GM21528 (cell line): Measurements from ENCODE around the gene SMCO4.

Experiments
- ATAC-seq: cut with Tn5 transposase; IDR thresholded peaks from one replicate; pipeline ENCODE4 v1.9.1; 2021; ENCODE audit warnings: mild to moderate bottlenecking, moderate library complexity; ENCODE audit not compliant: unreplicated experiment, low FRiP score

Gene SMCO4

GRCh38 chr11:93563857-93564256 lies 20.7 kb upstream of the SMCO4 start:
- ATAC-seq: no peak

GRCh38 chr11:93560199-93560932 lies 17.2 kb upstream of the SMCO4 start:
- no peak for ATAC-seq

- no peak for ATAC-seq
Observed at GRCh38 chr11:93559681-93560080, 16.5 kb upstream of the SMCO4 start.

GRCh38 chr11:93552874-93553273 lies 9.7 kb upstream of the SMCO4 start:
- ATAC-seq: no peak

GRCh38 chr11:93549976-93550375 lies 6.8 kb upstream of the SMCO4 start:
- no peak for ATAC-seq

- ATAC-seq: no peak
Observed at GRCh38 chr11:93548679-93549319, 5.6 kb upstream of the SMCO4 start.

GRCh38 chr11:93547773-93548172 lies 4.6 kb upstream of the SMCO4 start:
- no peak for ATAC-seq

- ATAC-seq: no peak
Observed at GRCh38 chr11:93547028-93547427, 3.8 kb upstream of the SMCO4 start.

- no peak for ATAC-seq
Observed at GRCh38 chr11:93545566-93545965, 2.4 kb upstream of the SMCO4 start.

- peak; percentile 53 for ATAC-seq
Observed at GRCh38 chr11:93542811-93543229, 371 bp downstream of the SMCO4 start.

- ATAC-seq: peak; percentile 69
Observed at GRCh38 chr11:93541884-93542810, 1.0 kb downstream of the SMCO4 start.

GRCh38 chr11:93540896-93541553 lies 2.2 kb downstream of the SMCO4 start:
- no peak for ATAC-seq

GRCh38 chr11:93540337-93540736 lies 2.9 kb downstream of the SMCO4 start:
- no peak for ATAC-seq

- ATAC-seq: no peak
Observed at GRCh38 chr11:93537767-93538261, 5.4 kb downstream of the SMCO4 start.

- ATAC-seq: no peak
Observed at GRCh38 chr11:93537049-93537448, 6.1 kb downstream of the SMCO4 start.

- ATAC-seq: peak; percentile 19
Observed at GRCh38 chr11:93536101-93536861, 6.9 kb downstream of the SMCO4 start.

- peak; percentile 67 for ATAC-seq
Observed at GRCh38 chr11:93535578-93535977, 7.6 kb downstream of the SMCO4 start.

- no peak for ATAC-seq
Observed at GRCh38 chr11:93532806-93533205, 10.4 kb downstream of the SMCO4 start.

- ATAC-seq: no peak
Observed at GRCh38 chr11:93532281-93532789, 10.9 kb downstream of the SMCO4 start.

- ATAC-seq: no peak
Observed at GRCh38 chr11:93530468-93530826, 12.7 kb downstream of the SMCO4 start.
